Tibial artery (tissue), 4 donors: ENCODE measurements around the gene TSC1.

ENCODE experiments used
- DNase-seq, 2 donors: peaks; one replicate each; pipeline ENCODE4 v3.0.0-alpha.2; 2019
- H3K27ac ChIP-seq, 2 donors: fragments of 200-600 bp; sonication (generic) in 1 of 2; 1 replicate in 1 of 2; 2 replicates in 1 of 2; pipeline ENCODE4 v1.5.1; 2018 to 2019; ENCODE audit warnings: mild to moderate bottlenecking in 1 of 2
- H3K27me3 ChIP-seq, 2 donors: fragments of 200-600 bp; sonication (generic) in 1 of 2; one replicate each; pipeline versions ENCODE4 v1.5.1 to v1.6.0; 2016 to 2019
- H3K36me3 ChIP-seq, 3 donors: fragments of 200-600 bp; sonication (generic) in 2 of 3; one replicate each; pipeline ENCODE4 v1.5.1; 2016 to 2019; ENCODE audit warnings: mild to moderate bottlenecking in 2 of 3
- H3K4me1 ChIP-seq, 4 donors: fragments of 200-600 bp; sonication (generic) in 2 of 4; 1 replicate in 3 of 4; 2 replicates in 1 of 4; pipeline ENCODE4 v1.5.1; 2016 to 2019
- H3K4me3 ChIP-seq, 2 donors: fragments of 200-600 bp; sonication (generic) in 1 of 2; 1 replicate in 1 of 2; 2 replicates in 1 of 2; pipeline ENCODE4 v1.5.1; 2018 to 2019; ENCODE audit warnings: mild to moderate bottlenecking in 2 of 2
- H3K9me3 ChIP-seq, 3 donors: fragments of 200-600 bp; sonication (generic) in 1 of 3; one replicate each; pipeline ENCODE4 v1.5.1; 2016 to 2019
- CTCF ChIP-seq, 2 experiments: fragments of 200-600 bp in 1 of 2; fragments of 450-650 bp in 1 of 2; IDR thresholded peaks; one replicate each; pipeline ENCODE4 v1.5.1; 2017 to 2019; ENCODE audit warnings: antibody characterized with exemption in 2 of 2, mild to moderate bottlenecking in 1 of 2, moderate library complexity in 1 of 2
- intact Hi-C: fragments of 100-400 bp; cut with DNase I; formaldehyde crosslinking; loops from one replicate; pipeline ENCODE4 v1.15.0; 2023; ENCODE audit warnings: low total_unique reads

Gene TSC1

DNA sequence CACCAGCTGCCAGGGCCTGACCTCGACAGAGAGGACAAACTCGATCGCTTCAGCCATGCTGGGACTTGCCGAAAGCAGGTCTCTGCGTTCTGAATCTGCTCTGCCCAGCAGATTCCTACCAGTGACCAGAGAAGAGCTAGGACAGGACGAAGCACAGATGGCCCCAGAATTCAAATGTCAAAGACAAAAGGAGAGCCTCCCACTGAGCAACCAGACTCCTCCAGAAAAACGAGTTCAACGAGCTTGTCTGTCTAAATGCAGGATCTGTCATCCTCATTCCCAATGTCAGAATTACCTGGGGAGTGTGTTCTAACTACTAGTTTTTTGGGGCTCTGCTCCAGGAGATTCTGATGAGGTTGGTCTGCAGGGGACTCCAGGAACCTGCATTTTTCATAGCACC lies 79.7 kb downstream of the TSC1 start:
- Histone ChIP-seq H3K36me3 (no peaks in the 10 kb centered on the region), H3K4me1 (no peaks in the 10 kb centered on the region), H3K9me3 (no peaks in the 10 kb centered on the region), H3K27me3 (no peaks in the 10 kb centered on the region), H3K27ac (no peak overlapping the region), H3K4me3 (no peak overlapping the region)
- no peak for TF ChIP-seq CTCF (IDR thresholded peaks at IDR 0.05)
- no peak for DNase-seq
- intact Hi-C loops = no loop called here

GRCh38 chr9:132864277-132864676 lies 80.1 kb downstream of the TSC1 start:
- intact Hi-C loops = no loop called here
- Histone ChIP-seq H3K4me3 (no peak overlapping the region), H3K27me3 (no peaks in the 10 kb centered on the region), H3K36me3 (no peaks in the 10 kb centered on the region), H3K27ac (no peak overlapping the region), H3K9me3 (no peaks in the 10 kb centered on the region), H3K4me1 (no peaks in the 10 kb centered on the region)
- no peak for DNase-seq
- no peak for TF ChIP-seq CTCF (IDR thresholded peaks at IDR 0.05)

GRCh38 chr9:132863096-132863495 lies 81.3 kb downstream of the TSC1 start:
- no peak for TF ChIP-seq CTCF (IDR thresholded peaks at IDR 0.05)
- Histone ChIP-seq H3K4me3 (no peak overlapping the region), H3K36me3 (no peaks in the 10 kb centered on the region), H3K4me1 (no peaks in the 10 kb centered on the region), H3K27me3 (peaks cover 0 to 7% of the 10 kb centered on the region in 2 donors), H3K27ac (no peak overlapping the region), H3K9me3 (no peaks in the 10 kb centered on the region)
- DNase-seq = no peak
- intact Hi-C loops = no loop called here

- Histone ChIP-seq H3K36me3 (no peaks in the 10 kb centered on the region), H3K27ac (no peak overlapping the region), H3K27me3 (peaks cover 0 to 13% of the 10 kb centered on the region in 2 donors), H3K4me3 (no peak overlapping the region), H3K9me3 (no peaks in the 10 kb centered on the region), H3K4me1 (peaks cover 0 to under 1% (median 0%) of the 10 kb centered on the region in 4 donors)
- no peak for TF ChIP-seq CTCF (IDR thresholded peaks at IDR 0.05)
- intact Hi-C loops = no loop called here
- no peak for DNase-seq
Measured at GRCh38 chr9:132862533-132862932, 81.9 kb downstream of the TSC1 start.

- no peak for DNase-seq
- no peak overlapping the region for H3K27ac ChIP-seq
- peaks cover 0 to 6% (median 0%) of the 10 kb centered on the region in 4 donors for H3K4me1 ChIP-seq
- H3K4me3 ChIP-seq = no peak overlapping the region
- intact Hi-C loops = no loop called here
- no peaks in the 10 kb centered on the region for H3K36me3 ChIP-seq
- H3K9me3 ChIP-seq = no peaks in the 10 kb centered on the region
- no peak for TF ChIP-seq CTCF (IDR thresholded peaks at IDR 0.05)
- peaks cover 0 to 14% of the 10 kb centered on the region in 2 donors for H3K27me3 ChIP-seq
Measured at GRCh38 chr9:132861666-132862065, 82.8 kb downstream of the TSC1 start.

DNA sequence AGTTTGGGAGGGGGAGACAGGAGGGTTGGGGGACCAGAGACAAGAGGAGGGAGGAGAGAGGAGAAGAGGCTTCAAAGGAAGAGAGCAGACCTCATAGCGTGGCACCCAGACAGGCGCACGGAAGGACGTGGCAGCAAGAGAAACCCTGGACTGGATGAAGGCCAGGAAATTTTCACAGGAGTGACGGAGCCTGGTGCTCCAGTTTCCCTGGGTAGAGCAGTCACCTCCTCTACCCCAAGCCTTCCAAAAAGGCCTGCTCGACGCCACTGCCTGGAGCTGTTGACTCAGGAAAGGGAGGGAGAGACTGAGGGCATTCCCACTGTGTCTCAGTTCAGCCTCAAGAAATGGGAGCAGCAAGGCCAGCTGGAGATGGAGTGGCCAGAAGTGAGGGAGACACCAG lies 85.7 kb downstream of the TSC1 start:
- H3K4me3 ChIP-seq = no peak overlapping the region
- H3K36me3 ChIP-seq = no peaks in the 10 kb centered on the region
- DNase-seq = no peak
- no peak overlapping the region for H3K27ac ChIP-seq
- peaks cover 0 to 6% (median 0%) of the 10 kb centered on the region in 4 donors for H3K4me1 ChIP-seq
- no peak for TF ChIP-seq CTCF (IDR thresholded peaks at IDR 0.05)
- no peaks in the 10 kb centered on the region for H3K9me3 ChIP-seq
- intact Hi-C loops = no loop called here
- peaks cover 0 to 14% of the 10 kb centered on the region in 2 donors for H3K27me3 ChIP-seq
